GM12801 (cell line): Measurements from ENCODE around the gene TOPAZ1.

ENCODE experiments used
- CTCF ChIP-seq: IDR thresholded peaks from one replicate; pipeline ENCODE4 v1.5.1; 2011; ENCODE audit warnings: control low read depth; ENCODE audit not compliant: insufficient read length; ENCODE audit errors: extremely low read depth

The TOPAZ1 gene

DNA sequence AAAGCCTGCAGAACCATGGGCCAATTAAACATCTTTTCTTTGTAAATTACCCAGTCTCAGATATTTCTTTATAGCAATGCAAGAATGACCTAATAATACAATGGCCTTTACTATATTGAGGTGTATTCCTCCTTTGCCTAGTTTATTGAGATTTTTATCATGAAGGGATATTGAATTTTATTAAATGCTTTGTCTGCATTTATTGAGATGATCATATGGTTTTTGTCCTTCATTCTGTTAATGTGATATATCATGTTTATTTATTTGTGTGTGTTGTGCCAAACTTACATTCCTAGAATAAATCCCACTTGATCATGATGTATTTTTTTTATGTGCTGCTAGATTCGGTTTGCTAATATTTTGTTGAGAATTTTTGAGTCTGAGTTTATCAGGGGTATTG, 36.2 kb downstream of the TOPAZ1 start:
- no peak for TF ChIP-seq CTCF

DNA sequence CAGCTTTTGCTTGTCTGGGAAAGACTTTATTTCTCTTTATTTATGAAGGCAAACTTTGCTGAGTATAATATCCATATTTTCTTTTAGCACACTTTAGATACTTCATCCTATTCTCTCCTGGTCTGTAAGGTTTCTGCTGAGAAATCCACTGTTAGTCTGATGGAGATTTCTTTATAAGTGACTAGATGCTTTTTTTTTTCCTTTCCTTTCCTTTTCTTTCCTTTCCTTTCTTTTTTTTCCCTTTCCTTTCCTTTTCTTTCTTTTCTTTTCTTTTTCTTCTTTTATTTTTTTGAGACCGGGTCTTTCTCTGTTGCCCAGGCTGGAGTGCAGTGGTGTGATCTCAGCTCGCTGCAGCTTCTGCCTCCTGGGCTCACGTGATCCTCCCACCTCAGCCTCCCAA, 38.4 kb downstream of the TOPAZ1 start:
- TF ChIP-seq CTCF, result no peak

- no peak for TF ChIP-seq CTCF
Measured at GRCh38 chr3:44280631-44281030, 38.9 kb downstream of the TOPAZ1 start.

GRCh38 chr3:44284949-44285348, 43.3 kb downstream of the TOPAZ1 start:
- TF ChIP-seq CTCF, result no peak

GRCh38 chr3:44289882-44290462, 48.3 kb downstream of the TOPAZ1 start:
- no peak for TF ChIP-seq CTCF

DNA sequence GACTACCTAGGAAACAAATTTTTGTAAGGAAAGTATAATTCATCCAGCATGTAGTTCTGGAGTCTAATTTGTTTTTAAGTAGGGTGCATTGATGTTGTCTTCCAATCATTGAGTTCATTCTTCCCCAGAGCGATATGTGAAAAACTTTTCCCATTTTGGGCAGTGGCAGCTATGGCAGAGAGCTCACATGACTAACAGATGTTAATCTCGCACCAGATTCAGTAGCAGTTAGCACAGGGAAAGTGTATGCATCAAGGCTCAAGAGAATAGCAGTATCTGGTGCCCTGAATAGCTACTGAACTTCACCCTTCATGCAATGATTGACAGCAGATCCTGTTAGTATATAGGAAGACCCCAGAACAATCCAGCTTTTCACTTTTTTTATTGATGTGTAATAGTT, 50.6 kb downstream of the TOPAZ1 start:
- TF ChIP-seq CTCF, result no peak

GRCh38 chr3:44292947-44293346, 51.3 kb downstream of the TOPAZ1 start:
- no peak for TF ChIP-seq CTCF

GRCh38 chr3:44297255-44297654, 55.6 kb downstream of the TOPAZ1 start:
- no peak for TF ChIP-seq CTCF
